Nephron (organoid): ENCODE results near the gene NECTIN4.

Experiments
- H3K27ac Mint-ChIP-seq, 3 experiments: 2 replicates each; pipeline ENCODE4 v1.8.0; 2020; ENCODE audit warnings: mixed read lengths in 3 of 3, mild to moderate bottlenecking in 2 of 3, moderate library complexity in 1 of 3
- H3K27me3 Mint-ChIP-seq: 2 replicates; pipeline ENCODE4 v1.8.0; 2021; ENCODE audit warnings: low read depth, mild to moderate bottlenecking, moderate library complexity, mixed read lengths
- H3K36me3 Mint-ChIP-seq: 2 replicates; pipeline ENCODE4 v1.8.0; 2020; ENCODE audit warnings: low read depth, mixed read lengths
- H3K4me1 Mint-ChIP-seq: 2 replicates; pipeline ENCODE4 v1.8.0; 2020; ENCODE audit warnings: mixed read lengths
- H3K4me3 Mint-ChIP-seq, 3 experiments: 2 replicates each; pipeline ENCODE4 v1.8.0; 2020; ENCODE audit warnings: mild to moderate bottlenecking in 3 of 3, mixed read lengths in 3 of 3, moderate library complexity in 2 of 3
- H3K9me3 Mint-ChIP-seq: 2 replicates; pipeline ENCODE4 v1.8.0; 2020; ENCODE audit warnings: mixed read lengths
- CTCF ChIP-seq, 3 experiments: fragments of 200-600 bp; sonication (generic); IDR thresholded peaks; one replicate each; pipeline ENCODE4 v1.5.0; 2021; ENCODE audit warnings: antibody characterized with exemption in 3 of 3; ENCODE audit not compliant: unreplicated experiment in 3 of 3

The NECTIN4 gene

GRCh38 chr1:161077426-161077825 is 11.9 kb downstream of the NECTIN4 start:
- peaks cover 7% of the 10 kb centered on the region for H3K27me3 Mint-ChIP-seq
- TF ChIP-seq CTCF (IDR thresholded peaks at IDR 0.05; ENCODE audit: unreplicated experiment in 3 of 3): no peak
- H3K36me3 Mint-ChIP-seq: no peaks in the 10 kb centered on the region
- no peaks in the 10 kb centered on the region for H3K4me1 Mint-ChIP-seq
- H3K27ac Mint-ChIP-seq: no peak overlapping the region
- no peak overlapping the region for H3K4me3 Mint-ChIP-seq
- H3K9me3 Mint-ChIP-seq: no peaks in the 10 kb centered on the region

DNA sequence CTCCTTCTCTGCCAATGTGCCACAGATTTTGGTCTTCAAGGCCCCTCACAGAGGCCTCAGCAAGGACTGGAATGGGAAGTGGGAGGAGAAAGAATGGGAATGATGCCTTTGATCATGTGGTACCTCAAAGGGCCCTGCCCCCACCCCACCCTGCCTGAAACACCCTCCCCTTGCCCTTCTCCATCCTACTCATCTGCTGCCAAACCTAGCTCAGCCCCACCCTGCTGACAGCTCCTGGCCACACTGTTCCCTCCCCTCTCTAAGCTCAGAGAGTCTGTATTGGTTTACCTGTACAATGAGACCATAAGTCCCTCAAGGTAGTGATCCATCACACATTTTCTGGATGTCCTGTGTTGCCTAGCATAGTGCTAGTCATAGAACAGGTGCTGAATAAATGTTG is 12.9 kb downstream of the NECTIN4 start:
- Mint-ChIP-seq H3K27ac (no peak overlapping the region), H3K36me3 (no peaks in the 10 kb centered on the region), H3K9me3 (no peaks in the 10 kb centered on the region), H3K4me1 (no peaks in the 10 kb centered on the region), H3K4me3 (no peak overlapping the region), H3K27me3 (peaks cover 7% of the 10 kb centered on the region)
- TF ChIP-seq CTCF (IDR thresholded peaks at IDR 0.05; ENCODE audit: unreplicated experiment in 3 of 3): no peak

GRCh38 chr1:161074676-161075368 is 14.5 kb downstream of the NECTIN4 start:
- Mint-ChIP-seq H3K9me3 (no peaks in the 10 kb centered on the region), H3K36me3 (no peaks in the 10 kb centered on the region), H3K27ac (no peak overlapping the region), H3K4me1 (no peaks in the 10 kb centered on the region), H3K27me3 (peaks cover 7% of the 10 kb centered on the region), H3K4me3 (no peak overlapping the region)
- TF ChIP-seq CTCF (IDR thresholded peaks at IDR 0.05; ENCODE audit: unreplicated experiment in 3 of 3): no peak

GRCh38 chr1:161073474-161074121 is 15.8 kb downstream of the NECTIN4 start:
- Mint-ChIP-seq H3K27me3 (peaks cover 7% of the 10 kb centered on the region), H3K4me3 (no peak overlapping the region), H3K27ac (no peak overlapping the region), H3K9me3 (no peaks in the 10 kb centered on the region), H3K4me1 (no peaks in the 10 kb centered on the region), H3K36me3 (no peaks in the 10 kb centered on the region)
- no peak for TF ChIP-seq CTCF (IDR thresholded peaks at IDR 0.05; ENCODE audit: unreplicated experiment in 3 of 3)

GRCh38 chr1:161072751-161073449 is 16.5 kb downstream of the NECTIN4 start:
- Mint-ChIP-seq H3K9me3 (no peaks in the 10 kb centered on the region), H3K36me3 (no peaks in the 10 kb centered on the region), H3K4me1 (no peaks in the 10 kb centered on the region), H3K27me3 (peaks cover 11% of the 10 kb centered on the region), H3K4me3 (no peak overlapping the region), H3K27ac (no peak overlapping the region)
- no peak for TF ChIP-seq CTCF (IDR thresholded peaks at IDR 0.05; ENCODE audit: unreplicated experiment in 3 of 3)
